RWPE1 (cell line): ENCODE data around the gene EDEM1.
A peak's percentile ranks its signal among the peaks of the same experiment; 100 is the strongest.

Experiments used
- CTCF ChIA-PET: fragments of 350-600 bp; sonication (Branson Sonifier 250); formaldehyde crosslinking; extraction: SDS; loops from one replicate; lab custom pipeline; 2021; lab: Yijun Ruan, JAX
- POLR2A ChIA-PET: fragments of 400-600 bp; formaldehyde crosslinking; extraction: SDS; loops from one replicate; lab custom pipeline; 2020; ENCODE audit warnings: antibody characterized with exemption; ENCODE audit not compliant: low non-redundant PET; lab: Yijun Ruan, JAX
- DNase-seq: peaks from one replicate; pipeline ENCODE4 v3.0.0; 2012; ENCODE audit warnings: low spot score
- H3K27ac ChIP-seq: fragments of 450-650 bp; 2 replicates; pipeline ENCODE4 v1.5.1; 2017
- TF ChIP-seq, protein P1 (sequence below): fragments of 450-650 bp; conservative IDR thresholded peaks from 2 replicates; pipeline ENCODE4 v1.5.1; 2017; ENCODE audit warnings: low read depth, mild to moderate bottlenecking

The EDEM1 gene

DNA sequence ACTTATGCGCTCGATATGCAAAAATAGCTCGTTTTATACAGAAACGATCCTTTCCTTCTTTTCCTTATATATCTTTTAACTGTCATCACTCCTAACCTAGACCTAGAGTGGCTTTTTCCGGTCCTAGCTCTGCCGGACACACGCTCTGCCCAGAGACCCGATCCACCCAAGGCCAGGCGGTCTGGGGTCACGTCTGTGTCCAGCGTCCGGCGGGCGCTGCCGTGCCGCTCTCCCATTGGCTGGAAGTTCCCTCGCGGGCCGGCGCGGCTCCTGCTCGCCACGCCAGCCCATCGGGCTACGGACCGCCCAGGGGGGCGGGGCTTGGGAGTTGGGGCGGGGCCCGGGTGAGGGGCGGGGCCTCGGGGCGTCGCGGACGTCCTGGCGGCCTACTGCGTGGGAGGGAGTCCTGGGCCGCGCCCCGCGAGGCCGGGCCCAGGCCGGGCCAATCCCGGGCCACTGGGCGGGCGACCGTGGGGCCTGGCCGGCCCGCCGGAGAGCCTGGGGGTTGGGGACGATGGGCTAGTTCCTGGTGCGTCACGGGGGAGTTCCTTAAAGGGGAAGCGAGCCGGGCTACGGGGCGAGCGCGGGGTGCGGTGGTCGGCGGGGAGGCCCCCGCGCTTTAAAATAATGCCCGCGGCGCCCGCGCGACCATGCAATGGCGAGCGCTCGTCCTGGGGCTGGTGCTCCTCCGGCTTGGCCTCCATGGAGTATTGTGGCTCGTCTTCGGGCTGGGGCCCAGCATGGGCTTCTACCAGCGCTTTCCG lies at the start of gene EDEM1:
Gene EDEM1 (plus strand): TSS at position 552 of the 764 bp plus-strand sequence. CDS start 99 bp downstream, at position 651.
- CTCF ChIA-PET, result no interaction called here
- peak within 1 kb of the TSS; percentile 87 for H3K27ac ChIP-seq
- POLR2A ChIA-PET, result interaction anchor here (0.5 kb wide), 1 partner anchor 10 kb away, joined by 8 read pairs; no protein-coding TSS in a partner anchor
- TF ChIP-seq, protein P1, sequence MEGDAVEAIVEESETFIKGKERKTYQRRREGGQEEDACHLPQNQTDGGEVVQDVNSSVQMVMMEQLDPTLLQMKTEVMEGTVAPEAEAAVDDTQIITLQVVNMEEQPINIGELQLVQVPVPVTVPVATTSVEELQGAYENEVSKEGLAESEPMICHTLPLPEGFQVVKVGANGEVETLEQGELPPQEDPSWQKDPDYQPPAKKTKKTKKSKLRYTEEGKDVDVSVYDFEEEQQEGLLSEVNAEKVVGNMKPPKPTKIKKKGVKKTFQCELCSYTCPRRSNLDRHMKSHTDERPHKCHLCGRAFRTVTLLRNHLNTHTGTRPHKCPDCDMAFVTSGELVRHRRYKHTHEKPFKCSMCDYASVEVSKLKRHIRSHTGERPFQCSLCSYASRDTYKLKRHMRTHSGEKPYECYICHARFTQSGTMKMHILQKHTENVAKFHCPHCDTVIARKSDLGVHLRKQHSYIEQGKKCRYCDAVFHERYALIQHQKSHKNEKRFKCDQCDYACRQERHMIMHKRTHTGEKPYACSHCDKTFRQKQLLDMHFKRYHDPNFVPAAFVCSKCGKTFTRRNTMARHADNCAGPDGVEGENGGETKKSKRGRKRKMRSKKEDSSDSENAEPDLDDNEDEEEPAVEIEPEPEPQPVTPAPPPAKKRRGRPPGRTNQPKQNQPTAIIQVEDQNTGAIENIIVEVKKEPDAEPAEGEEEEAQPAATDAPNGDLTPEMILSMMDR, result no peak
- DNase-seq, result peak; percentile 93

DNA sequence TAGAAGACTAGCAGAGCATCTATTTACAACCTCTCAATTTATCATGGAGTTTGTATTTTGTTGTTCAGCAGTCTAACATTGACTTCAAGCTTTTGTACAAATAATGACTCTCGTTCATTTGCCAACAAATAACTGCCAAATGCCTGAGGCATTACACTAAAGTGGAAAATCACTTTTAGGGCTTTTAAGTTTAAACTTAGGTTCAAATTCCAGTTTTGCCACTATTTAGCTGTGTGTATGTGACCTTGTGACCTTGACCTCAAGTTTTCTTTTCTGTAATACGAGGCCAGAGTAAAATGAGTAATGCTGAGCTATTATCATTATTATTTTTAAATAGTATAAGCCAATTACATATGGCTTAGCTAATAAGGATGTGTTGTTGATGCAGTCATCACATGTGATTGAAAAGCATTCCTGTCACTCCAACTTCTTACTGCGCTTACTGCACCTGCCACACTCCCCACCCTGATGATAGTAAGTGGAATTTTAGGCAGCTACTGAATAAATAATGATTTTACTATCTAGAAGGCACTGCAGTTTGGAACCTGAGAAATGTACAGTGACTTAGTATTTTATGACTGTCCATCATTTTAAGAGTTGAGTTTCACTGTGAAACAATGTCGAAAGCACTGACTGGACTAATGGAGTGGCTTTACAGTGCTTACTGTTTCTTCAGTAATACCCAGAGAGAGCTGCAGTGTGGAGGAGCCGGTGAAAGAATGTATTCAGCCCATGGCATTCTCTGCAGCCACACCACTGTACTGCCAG lies 49.1 kb upstream of the EDEM1 start:
- TF ChIP-seq, protein P1, result no peak
- no peak for DNase-seq
- ChIA-PET POLR2A (no interaction called here), CTCF (interaction anchor here (0.6 to 1.1 kb wide), 3 partner anchors 13 to 482 kb away, joined by 3 read pairs; no protein-coding TSS in a partner anchor)
- H3K27ac ChIP-seq, result no peak overlapping the region

DNA sequence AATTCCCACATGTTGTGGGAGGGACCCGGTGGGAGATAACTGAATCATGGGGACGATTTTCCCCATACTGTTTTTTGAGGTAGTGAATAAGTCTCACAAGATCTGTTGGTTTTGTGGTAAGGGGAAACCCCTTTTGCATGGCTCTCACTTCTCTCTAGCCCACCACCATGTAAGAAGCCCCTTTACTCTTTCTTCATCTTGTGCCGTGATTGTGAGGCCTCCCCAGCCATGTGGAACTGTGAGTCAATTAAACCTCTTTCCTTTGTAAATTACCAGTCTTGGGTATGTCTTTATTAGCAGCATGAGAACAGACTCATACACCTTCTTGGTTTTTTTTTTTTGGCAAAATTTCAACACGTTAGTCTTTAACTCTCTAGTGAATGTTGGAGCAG lies 47.3 kb upstream of the EDEM1 start:
- CTCF ChIA-PET, result no interaction called here

GRCh38 chr3:5140839-5141238 lies 46.7 kb upstream of the EDEM1 start:
- POLR2A ChIA-PET, result no interaction called here
- TF ChIP-seq, protein P1, result no peak
- DNase-seq, result no peak
- no peak overlapping the region for H3K27ac ChIP-seq
- CTCF ChIA-PET, result no interaction called here

More for the DNA sequence above, 47.3 kb upstream of the EDEM1 start:
- no peak for DNase-seq
- TF ChIP-seq, protein P1, result no peak
- no peak overlapping the region for H3K27ac ChIP-seq
- POLR2A ChIA-PET, result no interaction called here

- no peak overlapping the region for H3K27ac ChIP-seq
- ChIA-PET POLR2A (no interaction called here), CTCF (interaction anchor here (0.7 kb wide), 1 partner anchor 45 kb away, joined by 3 read pairs; no protein-coding TSS in a partner anchor)
- TF ChIP-seq, protein P1, result no peak
- no peak for DNase-seq
Observed at GRCh38 chr3:5141760-5142159, 45.7 kb upstream of the EDEM1 start.

- DNase-seq, result no peak
- ChIA-PET CTCF (no interaction called here), POLR2A (no interaction called here)
- TF ChIP-seq, protein P1, result no peak
- no peak overlapping the region for H3K27ac ChIP-seq
Observed at GRCh38 chr3:5143464-5143863, 44.0 kb upstream of the EDEM1 start.
